Activated T-helper 1 cell treated with anti-CD3 and anti-CD28 coated beads, Interleukin-2, amount 50 U/mL, for 16 hours (primary cell): ENCODE data around the gene FUCA2.

Experiments used
- DNase-seq, 2 donors: peaks; one replicate each; pipeline ENCODE4 v3.0.0-alpha.2; 2020; ENCODE audit warnings: low read depth in 1 of 2, low spot score in 1 of 2

Gene FUCA2

DNA sequence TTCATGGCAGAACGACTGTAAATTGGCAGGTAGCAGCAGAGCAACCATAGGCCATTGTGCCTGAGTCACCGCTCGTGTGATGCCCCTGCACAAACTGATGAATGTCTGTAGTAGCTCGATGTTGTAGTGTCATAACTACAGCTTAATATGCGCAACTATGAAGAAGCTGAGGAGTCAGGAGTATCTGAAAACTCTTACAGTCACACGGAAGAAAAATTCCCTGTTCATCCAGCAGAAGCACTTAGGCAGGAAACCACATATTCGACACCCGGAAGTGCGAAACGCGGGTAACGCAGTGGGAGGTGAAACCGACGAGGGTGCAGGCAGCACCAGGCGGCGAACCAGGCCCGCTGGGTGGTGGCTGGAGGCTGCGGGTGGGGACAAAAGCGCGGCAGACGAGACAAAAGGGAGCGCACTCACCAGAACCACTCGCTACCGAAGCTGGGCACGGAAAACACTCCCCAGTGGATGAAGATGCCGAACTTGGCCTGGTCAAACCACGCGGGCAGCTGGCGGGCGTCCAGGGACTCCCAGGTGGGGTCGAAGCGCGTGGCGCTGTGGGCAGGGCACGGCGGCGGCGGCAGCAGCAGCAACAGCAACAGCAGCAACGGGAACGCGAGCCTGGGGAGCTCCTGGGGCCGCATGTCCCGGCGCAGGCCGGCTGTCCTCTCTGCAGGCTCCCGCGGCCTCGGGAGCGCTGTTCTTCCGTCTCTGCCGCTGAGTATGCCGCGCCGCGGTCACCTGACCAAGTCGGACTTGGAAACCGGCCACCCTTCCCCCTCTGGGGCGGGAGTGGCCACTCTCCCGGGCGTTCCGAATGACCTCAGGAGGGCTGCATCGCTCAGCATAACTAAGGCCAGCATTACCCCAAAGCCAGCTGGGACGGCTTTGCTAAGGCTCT lies at the start of gene FUCA2:
Gene FUCA2 (minus strand): TSS at position 730 of the 901 bp plus-strand sequence. CDS start 86 bp downstream, at position 644.
- DNase-seq, result peak; percentile 46 to 48

- DNase-seq, result no peak
These were observed 49.7 kb upstream of the FUCA2 start for GRCh38 chr6:143561105-143561704.

GRCh38 chr6:143559051-143559660 lies 47.6 kb upstream of the FUCA2 start:
- no peak for DNase-seq

DNA sequence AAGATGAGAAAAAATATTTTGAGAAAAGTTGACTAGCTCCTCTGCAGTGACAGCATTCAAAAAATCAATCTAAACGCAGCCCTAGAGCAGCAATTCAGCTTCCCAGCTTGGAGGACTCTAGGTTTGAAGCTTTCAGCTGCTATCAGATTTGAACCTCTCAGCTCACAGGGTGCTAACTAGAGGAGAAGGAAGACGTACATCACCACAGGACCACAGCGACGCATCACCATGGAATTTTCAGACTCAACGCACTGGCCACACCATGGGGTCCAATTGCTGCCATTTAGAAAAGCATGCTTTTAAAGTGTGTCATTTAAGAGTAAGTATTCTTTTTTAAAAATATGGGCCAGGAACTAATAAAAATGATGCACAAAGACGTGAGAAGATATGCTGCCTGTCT lies 45.0 kb upstream of the FUCA2 start:
- no peak for DNase-seq

- DNase-seq, result no peak
These were observed 44.1 kb upstream of the FUCA2 start for GRCh38 chr6:143555582-143555981.

DNA sequence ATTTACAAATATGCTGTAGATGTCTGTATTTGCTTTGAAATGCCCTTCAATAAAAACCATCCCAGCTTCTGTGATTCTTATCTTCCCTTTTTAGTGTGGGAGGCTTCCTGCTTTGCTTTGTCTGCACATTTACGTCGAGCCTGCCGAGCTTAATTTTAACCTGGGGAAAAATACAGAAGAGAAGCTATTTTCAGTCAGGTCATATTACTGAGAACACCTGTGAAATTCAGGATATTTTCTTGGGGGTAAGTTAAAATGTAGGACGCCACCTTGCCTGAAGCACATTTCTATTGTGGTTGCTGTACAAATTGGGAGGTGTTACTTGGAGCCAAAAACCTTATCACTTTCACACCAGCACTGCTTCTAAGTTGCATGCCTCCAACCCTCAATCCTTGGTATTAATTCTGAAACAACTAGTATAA lies 43.6 kb upstream of the FUCA2 start:
- DNase-seq, result no peak

GRCh38 chr6:143553337-143553736 lies 41.8 kb upstream of the FUCA2 start:
- DNase-seq, result no peak

DNA sequence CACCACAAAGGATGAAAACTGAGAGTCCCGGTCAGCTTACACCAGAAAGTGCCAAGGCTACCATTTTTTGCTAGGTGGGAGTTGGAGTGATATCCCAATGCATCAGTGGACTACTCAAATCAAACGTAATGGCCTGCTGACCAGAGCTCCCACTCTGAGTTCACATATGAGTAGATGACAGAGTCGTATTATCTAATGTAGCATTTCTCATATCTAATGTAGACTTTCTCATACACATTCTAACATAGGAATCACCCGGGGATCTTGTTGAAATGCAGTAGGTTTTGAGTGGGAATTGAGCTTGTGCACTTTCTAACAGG lies 38.4 kb upstream of the FUCA2 start:
- no peak for DNase-seq

DNA sequence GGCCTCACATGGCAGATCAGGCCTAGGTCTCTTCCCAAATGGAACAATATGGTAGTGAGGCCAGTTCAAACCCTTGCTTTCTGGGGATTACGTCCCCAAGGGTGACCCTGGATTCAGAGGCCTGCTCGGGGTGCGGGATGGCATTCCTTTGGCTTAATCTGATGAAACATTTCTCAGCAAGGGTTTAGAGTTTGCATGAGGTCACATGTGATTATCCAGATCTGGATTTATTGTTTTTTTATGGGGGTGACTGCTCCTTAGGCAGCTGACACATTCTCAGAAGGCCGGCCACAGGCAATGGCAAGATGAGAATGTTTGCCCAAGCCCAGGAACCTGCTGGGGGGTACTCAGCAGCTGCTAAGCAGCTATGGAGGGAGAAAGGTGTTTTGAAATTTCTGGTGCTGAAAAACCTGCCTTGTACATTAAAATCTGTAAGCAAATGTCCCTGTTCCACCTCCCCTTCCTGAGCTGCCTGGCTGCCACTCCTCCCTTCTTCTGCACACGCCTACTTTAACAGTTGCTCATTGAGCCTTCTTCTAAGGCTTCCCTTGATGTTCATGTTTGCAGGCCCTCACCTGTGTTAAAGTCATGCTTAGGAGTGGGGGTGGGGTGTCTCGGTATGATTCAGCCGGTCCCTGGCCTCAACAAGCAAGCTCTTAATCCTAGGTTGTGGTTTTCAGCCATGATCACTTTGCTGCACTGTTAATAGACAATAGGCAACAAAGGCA lies 37.9 kb upstream of the FUCA2 start:
- peak in 1 of 2 donors; percentile 8 for DNase-seq

GRCh38 chr6:143546599-143546998 lies 35.1 kb upstream of the FUCA2 start:
- DNase-seq, result no peak

DNA sequence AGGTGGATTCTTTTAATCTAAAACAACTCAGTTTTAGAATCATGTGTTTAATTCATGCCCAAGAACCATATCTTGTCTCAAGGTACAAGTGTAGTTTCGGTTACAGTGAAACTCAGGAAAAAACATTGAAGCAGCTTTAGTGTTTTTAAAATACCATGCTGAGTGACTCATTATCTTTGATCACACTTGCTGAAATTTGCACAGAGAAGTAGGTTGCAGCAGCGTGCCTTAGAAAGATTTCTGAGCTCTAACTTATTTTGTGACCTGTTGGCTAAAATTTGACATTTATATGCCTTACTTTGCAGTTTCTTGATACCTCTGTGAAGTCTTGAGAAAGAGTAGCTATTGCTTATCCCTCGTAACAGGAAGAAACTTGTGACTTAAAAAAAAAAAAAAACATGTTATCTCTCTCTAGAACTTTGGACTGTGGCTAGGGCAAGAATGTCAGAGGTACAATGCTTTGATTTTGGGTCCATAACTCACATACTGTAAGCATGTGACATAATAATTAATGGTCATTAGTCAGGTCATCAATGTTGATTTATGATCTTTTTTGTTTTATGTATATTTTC lies 34.5 kb upstream of the FUCA2 start:
- no peak for DNase-seq

DNA sequence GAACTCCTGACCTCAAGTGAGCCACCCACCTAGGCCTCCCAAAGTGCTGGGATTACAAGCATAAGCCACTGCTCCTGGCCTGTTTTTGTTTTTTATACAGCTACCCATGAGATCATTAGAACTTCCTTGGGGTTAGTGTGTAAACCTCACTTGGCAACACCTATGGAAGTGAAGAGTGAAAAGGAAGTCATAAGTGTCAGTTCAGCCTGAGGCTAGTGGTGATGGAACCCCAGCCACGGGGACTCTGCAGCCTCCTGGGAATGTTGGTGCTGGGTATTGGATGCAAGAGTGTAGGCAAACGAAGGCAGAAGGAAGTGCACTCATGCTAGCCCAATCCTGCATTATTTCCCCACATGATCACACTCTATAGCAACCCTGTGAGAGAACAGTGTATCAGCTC lies 33.6 kb upstream of the FUCA2 start:
- no peak for DNase-seq

- DNase-seq, result no peak
These were observed 32.6 kb upstream of the FUCA2 start for GRCh38 chr6:143544011-143544696.

- DNase-seq, result no peak
These were observed 31.9 kb upstream of the FUCA2 start for GRCh38 chr6:143543435-143543834.

DNA sequence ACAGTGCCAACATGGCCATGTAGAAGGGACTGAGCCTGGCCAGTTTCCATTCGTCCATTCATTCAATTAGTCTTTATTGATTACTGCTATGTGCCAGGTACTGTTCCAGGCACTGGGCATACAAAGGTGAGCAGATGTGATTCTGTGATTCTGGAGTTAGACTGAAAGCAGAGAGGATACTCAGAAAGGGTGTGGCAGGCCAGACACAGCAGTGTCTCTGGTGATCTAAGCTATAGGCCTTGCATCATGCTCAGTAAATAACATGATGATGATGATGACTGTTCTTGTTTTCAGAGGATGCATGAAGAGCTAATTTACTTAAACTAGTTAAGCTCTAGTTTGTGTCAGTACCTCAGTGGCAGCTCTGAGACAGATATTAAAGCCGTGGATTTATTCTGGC lies 31.4 kb upstream of the FUCA2 start:
- DNase-seq, result no peak

- DNase-seq, result no peak
These were observed 28.7 kb upstream of the FUCA2 start for GRCh38 chr6:143540192-143540591.

GRCh38 chr6:143539734-143540133 lies 28.2 kb upstream of the FUCA2 start:
- no peak for DNase-seq

DNA sequence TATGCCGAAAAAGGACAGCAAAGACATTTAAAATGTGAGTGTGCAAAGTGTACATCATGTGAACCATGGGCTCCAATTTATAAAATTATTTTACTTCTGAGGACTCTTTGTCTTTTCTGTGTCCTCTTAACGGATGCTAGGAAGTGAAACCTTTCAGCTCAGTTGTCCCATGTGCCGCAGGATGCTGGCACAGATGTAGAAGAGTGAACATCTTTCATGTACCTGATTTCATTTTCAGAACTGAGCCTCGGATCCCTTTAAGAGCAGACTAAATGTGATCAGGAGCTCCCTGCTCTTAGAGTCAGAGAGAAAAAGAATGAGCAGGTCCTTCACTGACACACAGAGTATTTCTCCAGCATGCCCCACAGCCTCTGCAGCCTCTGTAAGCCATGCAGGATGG lies 27.6 kb upstream of the FUCA2 start:
- DNase-seq, result no peak

- no peak for DNase-seq
These were observed 26.9 kb upstream of the FUCA2 start for GRCh38 chr6:143538374-143538773.

GRCh38 chr6:143536866-143537691 lies 25.6 kb upstream of the FUCA2 start:
- DNase-seq, result peak; percentile 38 to 42
